C1 segment of cervical spinal cord (tissue), 14 donors: ENCODE data around the gene RGS18.
"Not testable (repeated sequence)": the region's sequence is repeated elsewhere in the genome, so short reads cannot be mapped to it uniquely, and the experiment has no call there.

ENCODE experiments used
- DNase-seq, 14 donors: peaks; one replicate each; lab custom pipeline; 2025; lab: John Stamatoyannopoulos, UW

Gene RGS18

DNA sequence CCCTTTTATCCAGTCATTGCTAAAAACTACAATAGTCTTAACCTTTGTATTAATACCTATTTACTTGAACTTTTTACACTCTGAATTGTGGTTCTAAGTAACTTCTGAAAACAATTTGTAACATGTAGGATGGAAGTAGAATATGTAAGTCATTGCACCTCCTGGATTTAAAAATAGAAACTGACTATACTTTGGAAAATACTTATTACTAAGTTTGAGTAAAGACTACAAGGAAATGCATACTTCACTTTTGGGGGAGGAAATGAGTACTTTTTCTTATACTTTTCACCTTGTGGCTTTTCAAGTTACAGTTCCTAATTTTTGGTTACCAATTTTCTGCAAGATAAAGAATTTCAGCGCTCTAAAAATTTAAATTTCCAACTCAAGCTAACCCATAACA is 8.7 kb downstream of the RGS18 start:
- DNase-seq: no peak

DNA sequence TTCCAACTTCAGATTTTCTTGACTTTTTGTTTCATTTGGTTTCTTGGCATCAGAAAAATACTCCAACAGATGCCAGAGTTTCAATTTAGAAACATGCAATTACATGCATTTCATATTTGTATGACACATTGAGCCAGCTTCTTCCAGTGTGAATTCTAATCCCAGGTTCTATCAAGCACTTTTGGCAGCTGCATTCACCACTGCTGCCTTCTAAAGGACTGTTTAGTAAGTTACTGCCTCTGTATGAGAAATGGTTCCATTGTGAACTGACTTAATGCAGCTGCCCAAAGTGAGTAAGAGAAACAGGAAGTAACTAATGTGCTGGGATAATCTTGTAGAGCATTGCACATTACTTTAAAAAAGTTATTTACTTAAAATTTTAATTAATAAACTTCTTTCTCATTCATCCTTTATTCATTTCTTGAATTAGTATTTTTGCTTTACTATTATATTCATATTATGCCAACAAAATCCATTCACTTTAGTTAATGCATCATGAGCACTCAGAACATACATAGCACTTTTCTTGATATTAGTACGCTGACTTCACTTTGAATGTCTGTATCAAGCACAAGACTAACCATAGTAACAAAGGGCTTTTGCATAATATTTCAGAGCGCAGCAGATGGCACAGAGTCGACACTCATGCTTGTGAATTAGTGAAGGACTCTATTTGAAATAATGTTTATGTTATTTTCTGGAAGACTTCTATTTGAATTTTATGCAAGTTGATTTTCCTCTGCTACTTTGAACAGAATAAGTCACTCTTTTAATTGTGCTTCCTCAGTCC is 9.8 kb downstream of the RGS18 start:
- DNase-seq: no peak

DNA sequence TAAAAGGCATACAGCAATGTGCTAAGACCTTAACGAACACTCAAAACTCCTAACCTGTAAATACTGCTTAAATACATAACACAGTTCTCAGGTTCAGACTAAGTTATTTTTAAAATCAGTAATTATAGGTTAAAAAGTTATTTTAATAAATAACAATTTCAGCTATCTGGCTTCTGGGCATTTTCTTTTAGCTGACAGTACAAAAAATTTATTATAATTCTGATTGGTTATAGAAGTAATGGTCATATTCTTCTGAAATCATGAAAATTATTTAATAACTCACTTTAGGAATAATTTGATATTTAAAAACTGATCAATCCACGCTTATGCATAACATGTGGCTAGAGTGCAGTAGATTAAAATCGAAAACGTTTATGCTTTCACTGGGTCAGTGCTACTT is 10.7 kb downstream of the RGS18 start:
- no peak for DNase-seq

DNA sequence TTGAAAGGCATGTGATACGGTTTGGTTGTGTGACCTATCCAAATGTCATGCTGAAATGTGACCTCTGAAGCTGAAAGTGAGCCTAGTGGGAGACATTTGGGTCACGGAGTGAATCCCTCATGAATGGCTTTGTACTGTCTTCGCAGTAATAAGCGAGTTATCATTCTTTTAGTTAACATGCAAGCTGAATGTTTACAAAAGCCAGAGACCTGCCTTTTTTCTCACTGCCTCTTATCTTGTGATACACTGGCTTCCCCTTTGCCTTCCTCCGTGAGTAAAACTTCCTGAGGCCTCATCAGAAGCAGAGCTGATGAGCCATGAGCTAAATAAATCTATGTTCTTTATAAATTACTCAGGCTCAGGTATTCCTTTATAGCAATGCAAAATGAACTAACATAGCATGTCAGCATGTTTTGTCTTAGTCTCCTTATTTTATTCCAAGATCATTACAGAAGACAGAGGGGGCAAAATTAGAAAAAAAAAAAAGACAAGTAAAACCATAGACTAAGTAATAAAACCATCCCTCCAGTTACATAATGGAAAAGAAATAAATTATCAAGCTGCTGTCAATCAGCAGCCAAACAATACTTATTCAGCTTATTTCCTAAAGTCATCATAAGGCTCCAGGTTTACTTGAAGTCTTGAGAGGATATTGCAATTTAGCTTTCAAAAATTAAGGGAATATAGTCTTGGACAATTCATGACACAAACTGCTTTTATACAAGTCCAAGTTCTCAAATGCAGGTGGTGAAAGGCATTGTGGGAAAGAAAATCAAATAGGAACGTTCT is 12.1 kb downstream of the RGS18 start:
- DNase-seq: no peak

DNA sequence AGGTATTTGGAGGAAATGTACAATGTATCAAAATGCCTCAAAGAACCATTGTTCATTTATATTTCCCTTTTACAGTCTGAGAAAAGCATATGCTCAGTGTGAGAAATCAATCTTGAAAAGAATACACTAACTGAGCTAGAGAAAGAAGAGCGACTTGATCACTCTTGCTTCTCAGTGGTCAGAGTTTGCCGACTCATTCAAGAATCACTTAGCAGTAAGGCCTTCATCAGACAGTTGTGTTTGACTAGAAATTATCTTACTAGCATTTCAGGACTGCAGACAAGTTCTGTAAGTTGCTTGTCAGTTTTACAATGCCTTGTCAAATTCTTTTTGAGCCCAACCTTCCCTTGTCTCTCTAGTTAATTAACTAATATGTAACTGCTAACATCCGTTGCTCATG is 12.9 kb downstream of the RGS18 start:
- DNase-seq: no peak

DNA sequence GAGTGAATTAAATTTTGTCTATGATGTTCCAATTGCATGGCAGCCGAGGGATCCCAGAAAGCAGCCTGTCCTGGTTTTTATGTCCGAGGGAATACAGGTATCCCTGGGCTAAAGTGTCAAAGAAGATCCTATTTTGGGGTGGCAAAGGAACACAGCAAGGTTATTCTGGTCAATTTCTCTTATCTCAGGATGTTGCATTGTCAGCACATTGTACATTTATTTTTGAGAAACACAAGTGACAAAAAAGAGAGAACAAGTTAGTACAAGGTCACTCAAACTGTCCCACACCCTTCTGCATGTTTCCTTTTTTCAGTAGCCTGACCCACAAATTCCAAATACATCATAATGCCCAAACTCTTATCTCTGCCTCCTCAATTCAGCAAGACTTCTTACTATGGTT is 17.7 kb downstream of the RGS18 start:
- DNase-seq: no peak

DNA sequence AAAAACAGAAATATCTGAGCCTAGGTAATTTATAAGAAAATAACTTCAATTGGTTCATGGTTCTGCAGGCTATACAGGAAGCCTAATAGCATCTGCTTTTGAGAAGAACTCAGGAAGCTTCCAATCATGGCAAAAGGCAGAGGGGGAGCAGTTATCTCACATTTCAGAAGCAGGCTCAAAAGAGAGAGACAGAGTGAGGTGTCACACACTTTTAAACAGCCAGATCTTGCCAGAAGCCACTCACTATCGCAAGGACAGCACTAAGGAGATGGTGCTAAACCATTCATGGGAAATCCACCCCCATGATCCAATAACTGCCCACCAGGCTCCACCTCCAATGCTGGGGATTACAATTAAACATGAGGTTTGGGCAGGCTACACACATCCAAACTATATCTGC is 25.5 kb downstream of the RGS18 start:
- no peak for DNase-seq

DNA sequence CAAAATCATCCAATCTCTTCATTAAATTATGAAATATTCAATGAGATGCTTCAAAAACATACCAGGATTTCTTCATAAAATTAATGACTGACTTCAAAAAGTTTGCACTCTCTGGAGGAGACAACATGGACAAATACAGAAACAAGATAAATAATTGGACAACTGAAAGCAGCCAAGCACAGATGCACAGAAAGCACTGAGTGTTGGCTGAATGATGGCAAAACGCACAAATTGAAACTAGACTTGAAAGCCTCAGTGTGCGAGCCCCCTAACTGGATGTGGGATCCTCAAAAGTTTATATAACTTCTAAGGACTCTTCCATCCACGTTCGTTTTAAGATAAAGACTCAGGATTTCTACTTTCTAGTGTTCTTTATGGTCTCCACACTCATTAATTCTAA is 27.9 kb downstream of the RGS18 start:
- no peak for DNase-seq

DNA sequence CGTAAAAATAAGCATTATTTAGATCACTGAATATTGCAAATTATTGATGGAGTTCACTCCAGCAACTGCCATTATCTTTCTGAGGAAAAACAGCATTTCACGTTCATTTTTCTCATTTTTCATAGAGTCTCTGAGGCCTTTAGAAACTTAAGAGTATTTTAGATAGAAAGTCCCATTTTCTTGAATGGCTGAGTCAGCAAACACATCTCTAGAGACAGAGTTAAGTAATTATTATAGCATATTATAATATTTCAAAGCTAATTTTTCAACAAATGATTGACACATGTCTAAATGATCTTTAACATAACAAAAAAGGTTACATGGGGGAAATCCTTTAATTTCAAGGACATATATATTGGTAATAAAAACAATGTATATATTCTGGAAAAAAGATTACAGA is 31.8 kb downstream of the RGS18 start:
- no peak for DNase-seq

DNA sequence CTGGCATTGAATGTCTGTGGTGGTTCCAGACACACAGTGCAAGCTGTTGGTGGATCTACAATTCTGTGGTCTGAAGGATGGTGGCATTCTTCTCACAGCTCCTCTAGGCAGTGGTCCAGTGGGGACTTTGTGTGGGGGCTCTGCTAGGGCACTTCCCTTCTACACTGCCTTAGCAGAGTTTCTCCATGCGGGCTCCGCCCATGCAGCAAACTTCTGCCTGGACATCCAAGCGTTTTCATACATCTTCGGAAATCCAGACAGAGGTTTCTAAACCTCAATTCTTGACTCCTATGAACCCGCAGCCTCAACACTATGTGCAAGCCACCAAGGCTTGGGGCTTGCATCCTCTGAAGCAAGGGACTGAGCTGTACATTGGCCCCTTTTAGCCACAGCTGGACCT is 43.0 kb downstream of the RGS18 start:
- DNase-seq: no peak

DNA sequence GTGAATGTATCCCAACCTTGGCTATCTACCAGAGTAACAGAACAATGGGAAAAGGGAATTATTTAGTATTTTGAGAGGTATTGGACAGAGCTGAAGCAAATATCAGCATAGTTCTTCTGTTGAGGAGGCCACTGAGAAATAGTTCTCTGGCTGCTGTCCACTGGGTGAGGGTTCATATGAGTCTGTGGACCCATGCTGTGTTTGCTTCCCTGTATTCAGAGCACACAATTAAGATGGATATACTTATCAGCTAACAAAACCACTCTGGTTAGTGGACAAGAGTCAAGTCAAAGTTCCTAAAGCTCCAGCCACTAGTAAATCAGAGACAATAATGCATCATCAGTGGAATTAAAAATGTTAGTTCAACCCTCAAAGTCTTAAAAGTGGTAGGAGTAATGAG is 66.1 kb downstream of the RGS18 start:
- no peak for DNase-seq

DNA sequence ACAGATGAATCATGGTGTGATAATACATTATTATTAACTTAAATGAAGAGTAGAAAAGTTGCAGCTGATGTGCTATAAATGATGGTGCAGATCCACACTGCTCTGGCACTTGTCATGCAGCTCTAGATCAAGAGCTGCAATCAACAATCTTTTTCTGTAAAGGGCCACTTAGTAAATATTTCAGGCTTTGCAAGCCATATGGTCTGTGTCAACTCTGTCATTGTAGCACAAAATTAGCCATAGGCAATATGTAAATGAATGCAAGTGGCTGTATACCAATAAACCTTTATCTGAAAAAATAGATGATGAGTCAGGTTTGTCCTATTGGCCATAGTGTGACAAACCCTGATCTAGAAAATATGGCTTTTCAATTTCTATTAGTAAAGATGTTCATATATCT is 66.6 kb downstream of the RGS18 start:
- DNase-seq: no peak

DNA sequence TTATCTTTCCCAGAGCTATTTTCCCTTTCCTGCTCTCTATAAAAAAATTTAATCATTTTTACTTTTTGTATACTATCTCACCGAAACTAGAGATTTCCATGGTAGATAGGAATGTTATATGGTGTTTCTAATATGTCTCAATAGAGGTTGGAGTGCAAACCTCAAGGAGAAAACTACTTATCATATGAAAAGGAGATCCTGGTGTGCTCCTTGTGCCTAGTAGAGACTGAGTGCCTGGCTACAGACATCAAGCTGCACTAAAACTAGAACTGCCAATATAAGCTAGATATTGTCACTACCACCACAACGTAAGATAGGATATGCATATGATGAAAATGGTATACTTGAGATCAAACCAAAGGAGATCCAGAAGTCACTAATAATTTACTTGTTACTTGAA is 67.0 kb downstream of the RGS18 start:
- no peak for DNase-seq

DNA sequence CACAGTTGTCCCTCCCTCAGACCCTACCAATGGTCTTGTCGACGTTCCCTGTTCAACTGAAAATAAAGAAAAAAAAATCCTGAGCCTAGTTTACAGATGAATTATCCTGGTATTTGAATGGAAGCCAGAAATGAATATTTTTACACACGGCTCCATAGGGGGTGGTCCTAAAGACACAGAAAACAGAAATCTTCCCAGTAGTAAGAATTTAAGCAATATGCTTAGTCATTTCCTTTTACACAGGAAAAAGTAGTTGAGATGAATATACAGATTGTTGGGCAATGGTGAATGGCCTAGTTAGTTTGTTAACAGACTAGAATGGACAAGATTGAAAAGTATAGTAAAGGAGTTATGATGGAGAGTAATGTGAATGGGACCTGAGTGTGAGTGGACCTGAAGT is 67.4 kb downstream of the RGS18 start:
- DNase-seq: no peak

DNA sequence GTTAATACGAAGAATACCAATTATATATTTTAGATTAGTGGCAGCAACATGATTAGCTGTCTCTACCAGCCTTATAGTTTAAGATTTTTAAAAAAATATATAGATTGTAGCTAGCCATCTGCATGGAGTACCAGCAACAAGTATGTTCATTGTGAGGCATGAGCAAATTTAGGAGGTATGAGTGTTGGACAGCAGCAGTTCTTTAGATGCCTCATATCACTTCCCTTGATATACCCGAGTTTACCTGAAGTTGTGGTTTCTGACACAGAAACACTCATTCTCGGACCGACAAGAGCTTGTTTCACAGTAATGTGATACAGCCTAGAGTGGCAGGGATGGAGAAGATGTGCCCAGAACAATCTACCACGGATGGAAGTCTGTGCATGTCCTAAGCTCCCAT is 69.1 kb downstream of the RGS18 start:
- no peak for DNase-seq

DNA sequence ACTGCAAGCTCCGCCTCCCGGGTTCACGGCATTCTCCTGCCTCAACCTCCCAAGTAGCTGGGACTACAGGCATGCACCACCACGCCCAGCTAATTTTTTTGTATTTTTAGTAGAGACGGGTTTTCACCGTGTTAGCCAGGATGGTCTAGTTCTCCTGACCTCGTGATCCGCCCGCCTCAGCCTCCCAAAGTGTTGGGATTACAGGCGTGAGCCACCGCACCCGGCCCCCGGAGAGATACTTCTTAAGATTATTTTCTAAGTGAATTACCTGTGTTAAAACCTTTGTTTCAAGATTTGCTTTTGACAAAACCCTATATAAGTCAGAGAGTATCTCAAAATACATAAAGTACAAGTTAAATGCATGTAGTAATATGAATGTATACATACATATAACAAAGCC is 69.7 kb downstream of the RGS18 start:
- DNase-seq: not testable (repeated sequence)

DNA sequence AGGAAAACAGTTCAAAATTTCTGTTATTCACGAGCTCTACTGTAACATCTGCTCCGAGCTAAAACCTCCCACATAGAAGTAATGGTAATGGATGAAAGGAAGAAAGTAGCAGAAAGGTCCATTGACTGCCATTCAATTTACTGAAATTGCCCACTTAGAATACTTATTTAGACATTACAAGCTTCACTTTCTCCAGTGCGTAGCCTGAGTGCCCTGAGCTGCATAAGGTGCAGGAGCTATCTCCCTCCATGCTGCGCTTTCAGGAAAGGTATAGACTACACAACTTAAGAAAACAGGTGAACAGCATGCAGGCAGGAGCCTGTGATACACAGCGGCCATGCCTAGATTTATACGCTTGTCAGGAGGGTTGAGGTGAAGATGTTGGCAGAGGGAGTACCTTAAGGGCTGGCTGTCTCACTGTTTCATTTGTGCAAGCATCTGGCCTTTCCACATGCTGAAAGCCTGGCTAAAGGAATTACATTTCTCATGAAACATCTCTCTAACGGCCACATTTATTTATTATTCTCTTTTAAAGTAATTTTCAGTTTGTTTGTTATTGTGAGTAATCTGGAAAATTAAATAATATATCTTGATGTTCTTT is 74.7 kb downstream of the RGS18 start:
- no peak for DNase-seq

DNA sequence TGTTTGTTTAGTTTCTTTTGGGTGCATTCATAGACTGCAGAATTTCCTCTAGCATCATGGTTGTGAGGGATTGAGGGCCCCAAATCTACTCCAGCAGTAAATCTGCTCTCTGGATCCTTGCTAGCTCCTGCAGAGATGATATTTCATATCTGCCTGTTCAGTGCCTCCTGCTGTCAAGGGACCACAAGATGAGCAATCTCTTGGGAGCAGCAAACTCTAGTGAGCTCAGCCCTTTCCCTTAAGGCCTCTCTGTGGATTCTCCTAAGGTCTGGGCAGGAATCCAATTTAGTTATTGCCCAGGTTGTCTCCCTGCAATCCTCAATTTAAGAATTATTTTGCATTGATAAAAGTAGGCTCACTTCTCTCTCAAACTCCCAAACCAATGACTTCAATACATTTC is 76.9 kb downstream of the RGS18 start:
- DNase-seq: no peak
